ENCODE results near the gene SERPINB13.

Gene SERPINB13

GRCh38 chr18:63586966-63587365, at the start of gene SERPINB13:
SERPINB13 (plus strand) TSS chr18:63587343; CDS start chr18:63588668, 1,325 bp downstream.
- no peak for DNase-seq

- DNase-seq: no peak
Observed at GRCh38 chr18:63539904-63540510, 47.1 kb upstream of the SERPINB13 start.

GRCh38 chr18:63542069-63542468, 45.1 kb upstream of the SERPINB13 start, which contains the start of gene SERPINB12:
SERPINB12 (plus strand) TSS chr18:63542369; CDS start chr18:63556160, 13,791 bp downstream.
- no peak for DNase-seq

- no peak for DNase-seq
Observed at GRCh38 chr18:63544017-63544416, 43.1 kb upstream of the SERPINB13 start.

- DNase-seq: no peak
Observed at GRCh38 chr18:63545000-63545399, 42.1 kb upstream of the SERPINB13 start.

- no peak for DNase-seq
Observed at GRCh38 chr18:63550068-63550467, 37.1 kb upstream of the SERPINB13 start.

- DNase-seq: no peak
Observed at GRCh38 chr18:63551769-63552168, 35.4 kb upstream of the SERPINB13 start.

GRCh38 chr18:63552581-63552980, 34.6 kb upstream of the SERPINB13 start:
- no peak for DNase-seq

- DNase-seq: no peak
Observed at GRCh38 chr18:63553081-63553480, 34.1 kb upstream of the SERPINB13 start.

GRCh38 chr18:63559567-63560491, 27.3 kb upstream of the SERPINB13 start:
- no peak for DNase-seq

- no peak for DNase-seq
Observed at GRCh38 chr18:63562284-63562683, 24.9 kb upstream of the SERPINB13 start.

- DNase-seq: no peak
Observed at GRCh38 chr18:63564021-63564420, 23.1 kb upstream of the SERPINB13 start.

GRCh38 chr18:63564561-63564960, 22.6 kb upstream of the SERPINB13 start:
- DNase-seq: no peak

- no peak for DNase-seq
Observed at GRCh38 chr18:63567276-63567675, 19.9 kb upstream of the SERPINB13 start.

- no peak for DNase-seq
Observed at GRCh38 chr18:63567825-63568224, 19.3 kb upstream of the SERPINB13 start.

GRCh38 chr18:63570721-63571120, 16.4 kb upstream of the SERPINB13 start:
- DNase-seq: no peak

GRCh38 chr18:63575681-63576080, 11.5 kb upstream of the SERPINB13 start:
- no peak for DNase-seq

- no peak for DNase-seq
Observed at GRCh38 chr18:63578357-63578958, 8.7 kb upstream of the SERPINB13 start.

- no peak for DNase-seq
Observed at GRCh38 chr18:63579616-63580015, 7.5 kb upstream of the SERPINB13 start.

- DNase-seq: no peak
Observed at GRCh38 chr18:63585988-63586387, 1.2 kb upstream of the SERPINB13 start.

- no peak for DNase-seq
Observed at GRCh38 chr18:63586431-63586830, 712 bp upstream of the SERPINB13 start.

- DNase-seq: no peak
Observed at GRCh38 chr18:63588909-63589308, 1.8 kb downstream of the SERPINB13 start.

- no peak for DNase-seq
Observed at GRCh38 chr18:63590373-63590772, 3.2 kb downstream of the SERPINB13 start.

All from stimulated activated CD4-positive, alpha-beta T cell treated with anti-CD3 and anti-CD28 coated beads, Interleukin-4, amount 100 ng/mL, for 4 hours (primary cell).